DND-41 (cell line): ENCODE data around the gene HOXD12.

ENCODE experiments used
- EZH2 ChIP-seq: IDR thresholded peaks from 3 replicates; pipeline ENCODE4 v1.6.1; 2012; ENCODE audit warnings: borderline replicate concordance, low read depth, mild to moderate bottlenecking, moderate library complexity, low read length, inconsistent platforms; ENCODE audit not compliant: severe bottlenecking
- TF ChIP-seq, protein P1 (sequence below): IDR thresholded peaks from 2 replicates; pipeline ENCODE4 v1.5.1; 2012; ENCODE audit warnings: borderline replicate concordance, low read length, moderate library complexity, mild to moderate bottlenecking; ENCODE audit not compliant: poor library complexity, severe bottlenecking; ENCODE audit errors: extremely low read depth

DNA sequence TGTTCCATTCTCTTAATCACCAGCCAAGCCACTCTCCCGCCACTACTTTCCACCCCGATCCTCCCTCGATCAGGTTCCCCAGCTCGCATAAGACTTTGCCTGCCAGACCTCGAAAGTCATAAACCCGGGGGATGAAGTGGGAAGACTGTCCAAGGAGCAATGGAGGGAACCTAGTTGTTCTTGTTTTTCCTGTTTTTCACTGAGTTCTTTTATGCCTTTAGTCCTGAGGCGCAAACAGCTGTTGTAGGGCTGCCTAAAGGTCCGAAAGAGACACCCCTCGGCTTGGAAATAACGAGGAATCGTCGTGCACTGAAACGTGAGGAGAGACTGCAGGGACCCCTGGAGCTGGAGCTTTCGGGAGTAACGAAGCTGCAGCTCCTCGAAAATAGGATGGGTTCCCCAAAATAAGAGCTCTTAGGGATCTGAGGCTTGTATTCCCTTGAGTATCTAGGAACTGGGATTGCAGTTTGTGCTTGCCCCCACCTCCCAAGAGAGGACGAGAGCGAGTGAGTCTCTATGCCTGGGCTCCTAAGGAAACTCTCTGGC is 1.7 kb upstream of the HOXD12 start:
- TF ChIP-seq, protein P1, sequence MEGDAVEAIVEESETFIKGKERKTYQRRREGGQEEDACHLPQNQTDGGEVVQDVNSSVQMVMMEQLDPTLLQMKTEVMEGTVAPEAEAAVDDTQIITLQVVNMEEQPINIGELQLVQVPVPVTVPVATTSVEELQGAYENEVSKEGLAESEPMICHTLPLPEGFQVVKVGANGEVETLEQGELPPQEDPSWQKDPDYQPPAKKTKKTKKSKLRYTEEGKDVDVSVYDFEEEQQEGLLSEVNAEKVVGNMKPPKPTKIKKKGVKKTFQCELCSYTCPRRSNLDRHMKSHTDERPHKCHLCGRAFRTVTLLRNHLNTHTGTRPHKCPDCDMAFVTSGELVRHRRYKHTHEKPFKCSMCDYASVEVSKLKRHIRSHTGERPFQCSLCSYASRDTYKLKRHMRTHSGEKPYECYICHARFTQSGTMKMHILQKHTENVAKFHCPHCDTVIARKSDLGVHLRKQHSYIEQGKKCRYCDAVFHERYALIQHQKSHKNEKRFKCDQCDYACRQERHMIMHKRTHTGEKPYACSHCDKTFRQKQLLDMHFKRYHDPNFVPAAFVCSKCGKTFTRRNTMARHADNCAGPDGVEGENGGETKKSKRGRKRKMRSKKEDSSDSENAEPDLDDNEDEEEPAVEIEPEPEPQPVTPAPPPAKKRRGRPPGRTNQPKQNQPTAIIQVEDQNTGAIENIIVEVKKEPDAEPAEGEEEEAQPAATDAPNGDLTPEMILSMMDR: no peak
- no peak for TF ChIP-seq EZH2
